GM18502 (cell line): ENCODE data around the gene TFAP2E.

Source experiments
- ATAC-seq: cut with Tn5 transposase; IDR thresholded peaks from one replicate; pipeline ENCODE4 v1.9.1; 2021; ENCODE audit warnings: mild to moderate bottlenecking; ENCODE audit not compliant: unreplicated experiment, poor library complexity

Gene TFAP2E

GRCh38 chr1:35573198-35574124 lies at the start of gene TFAP2E:
Gene TFAP2E (plus strand): TSS chr1:35573314. CDS start chr1:35573578, 264 bp downstream.
- no peak for ATAC-seq

- no peak for ATAC-seq
These were observed 49.0 kb upstream of the TFAP2E start for GRCh38 chr1:35524106-35524505.

- no peak for ATAC-seq
These were observed 42.9 kb upstream of the TFAP2E start for GRCh38 chr1:35530168-35530567.

GRCh38 chr1:35530946-35531345 lies 42.2 kb upstream of the TFAP2E start:
- ATAC-seq, result no peak

GRCh38 chr1:35531368-35531767 lies 41.7 kb upstream of the TFAP2E start:
- ATAC-seq, result no peak

- no peak for ATAC-seq
These were observed 40.5 kb upstream of the TFAP2E start for GRCh38 chr1:35532497-35533223.

- ATAC-seq, result no peak
These were observed 39.5 kb upstream of the TFAP2E start for GRCh38 chr1:35533586-35533985.

GRCh38 chr1:35535243-35535642 lies 37.9 kb upstream of the TFAP2E start:
- no peak for ATAC-seq

GRCh38 chr1:35536556-35537162 lies 36.5 kb upstream of the TFAP2E start:
- no peak for ATAC-seq

- ATAC-seq, result no peak
These were observed 35.3 kb upstream of the TFAP2E start for GRCh38 chr1:35537806-35538205.

- no peak for ATAC-seq
These were observed 33.9 kb upstream of the TFAP2E start for GRCh38 chr1:35539073-35539823.

- ATAC-seq, result no peak
These were observed 33.3 kb upstream of the TFAP2E start for GRCh38 chr1:35539824-35540261.

GRCh38 chr1:35544976-35545375 lies 28.1 kb upstream of the TFAP2E start:
- no peak for ATAC-seq

- ATAC-seq, result no peak
These were observed 26.5 kb upstream of the TFAP2E start for GRCh38 chr1:35546614-35547013.

GRCh38 chr1:35553851-35554250 lies 19.3 kb upstream of the TFAP2E start:
- no peak for ATAC-seq

GRCh38 chr1:35554266-35555211 lies 18.6 kb upstream of the TFAP2E start:
- no peak for ATAC-seq

- no peak for ATAC-seq
These were observed 17.9 kb upstream of the TFAP2E start for GRCh38 chr1:35555212-35555584.

GRCh38 chr1:35555601-35556477 lies 17.3 kb upstream of the TFAP2E start:
- ATAC-seq, result no peak
